Ovary (tissue), 3 donors: ENCODE results near the gene MID2.

ENCODE experiments used
- EP300 ChIP-seq: sonication (generic); formaldehyde crosslinking; IDR thresholded peaks from one replicate; pipeline ENCODE4 v1.6.1; 2017; ENCODE audit warnings: antibody characterized with exemption
- POLR2A ChIP-seq: fragments of 450-650 bp; IDR thresholded peaks from one replicate; pipeline ENCODE4 v1.6.1; 2017; ENCODE audit warnings: antibody characterized with exemption, mild to moderate bottlenecking, moderate library complexity
- TF ChIP-seq, protein P1 (sequence below), 3 donors: fragments of 450-650 bp in 2 of 3; fragments of 200-600 bp in 1 of 3; IDR thresholded peaks; one replicate each; pipeline versions ENCODE4 v1.5.1 to v1.8.0; 2016 to 2022; ENCODE audit warnings: antibody characterized with exemption in 3 of 3, mild to moderate bottlenecking in 1 of 3
- donor health status: DM: no; HTN: no; CAD: no.

DNA sequence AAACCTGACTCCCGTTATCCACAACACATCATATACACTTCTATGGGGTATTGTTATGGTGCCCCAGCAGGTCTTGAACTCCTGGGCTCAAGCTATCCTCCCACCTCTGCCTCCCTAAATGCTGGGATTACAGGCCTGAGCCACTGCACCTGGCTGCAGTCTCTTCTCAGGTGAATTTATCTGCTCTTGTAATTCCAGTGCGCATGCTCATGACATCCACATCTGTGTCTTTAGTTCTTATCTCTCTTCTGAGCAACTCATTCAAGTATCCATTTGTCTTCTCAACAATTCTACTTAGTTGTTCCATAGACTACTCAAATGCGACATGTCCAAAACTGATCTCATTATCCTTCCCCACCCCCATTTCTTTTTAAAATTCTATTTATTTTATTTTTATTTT is 20.5 kb upstream of the MID2 start:
- TF ChIP-seq, protein P1, sequence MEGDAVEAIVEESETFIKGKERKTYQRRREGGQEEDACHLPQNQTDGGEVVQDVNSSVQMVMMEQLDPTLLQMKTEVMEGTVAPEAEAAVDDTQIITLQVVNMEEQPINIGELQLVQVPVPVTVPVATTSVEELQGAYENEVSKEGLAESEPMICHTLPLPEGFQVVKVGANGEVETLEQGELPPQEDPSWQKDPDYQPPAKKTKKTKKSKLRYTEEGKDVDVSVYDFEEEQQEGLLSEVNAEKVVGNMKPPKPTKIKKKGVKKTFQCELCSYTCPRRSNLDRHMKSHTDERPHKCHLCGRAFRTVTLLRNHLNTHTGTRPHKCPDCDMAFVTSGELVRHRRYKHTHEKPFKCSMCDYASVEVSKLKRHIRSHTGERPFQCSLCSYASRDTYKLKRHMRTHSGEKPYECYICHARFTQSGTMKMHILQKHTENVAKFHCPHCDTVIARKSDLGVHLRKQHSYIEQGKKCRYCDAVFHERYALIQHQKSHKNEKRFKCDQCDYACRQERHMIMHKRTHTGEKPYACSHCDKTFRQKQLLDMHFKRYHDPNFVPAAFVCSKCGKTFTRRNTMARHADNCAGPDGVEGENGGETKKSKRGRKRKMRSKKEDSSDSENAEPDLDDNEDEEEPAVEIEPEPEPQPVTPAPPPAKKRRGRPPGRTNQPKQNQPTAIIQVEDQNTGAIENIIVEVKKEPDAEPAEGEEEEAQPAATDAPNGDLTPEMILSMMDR (IDR thresholded peaks at IDR 0.05) = no peak
- TF ChIP-seq POLR2A = no peak
- TF ChIP-seq EP300 = no peak
